Upper lobe of left lung (tissue), 6 donors: ENCODE results near the gene KCNJ6. TPM values are rescaled to one million over a fixed set of nuclear protein-coding genes. Genes with fewer than 3 reads are reported as not detected.
"Not testable (repeated sequence)": the region's sequence is repeated elsewhere in the genome, so short reads cannot be mapped to it uniquely, and the experiment has no call there.

Experiments used
- ATAC-seq, 2 donors: fragments of 200-7000 bp; cut with Tn5 transposase; one replicate each; pipeline ENCODE4 v1.9.1; 2022; ENCODE audit warnings: mild to moderate bottlenecking in 2 of 2, moderate library complexity in 2 of 2; ENCODE audit not compliant: low FRiP score in 2 of 2
- DNase-seq, 2 donors: peaks; one replicate each; pipeline ENCODE4 v3.0.0-alpha.2; 2019 to 2020
- H3K27ac ChIP-seq, 4 donors: fragments of 200-600 bp; sonication (generic); one replicate each; pipeline ENCODE4 v1.5.1; 2016 to 2019
- H3K27me3 ChIP-seq, 4 donors: fragments of 200-600 bp; sonication (generic); one replicate each; pipeline ENCODE4 v1.5.1; 2017 to 2019
- H3K36me3 ChIP-seq, 4 donors: fragments of 200-600 bp; sonication (generic); one replicate each; pipeline ENCODE4 v1.5.1; 2016 to 2019
- H3K4me1 ChIP-seq, 4 donors: fragments of 200-600 bp; sonication (generic); one replicate each; pipeline ENCODE4 v1.5.1; 2018 to 2019
- H3K4me3 ChIP-seq, 4 donors: fragments of 200-600 bp; sonication (generic); one replicate each; pipeline ENCODE4 v1.5.1; 2017 to 2019; ENCODE audit warnings: mild to moderate bottlenecking in 2 of 4, moderate library complexity in 1 of 4
- H3K9me3 ChIP-seq, 4 donors: fragments of 200-600 bp; sonication (generic); one replicate each; pipeline ENCODE4 v1.5.1; 2018 to 2019
- EP300 ChIP-seq, 4 donors: sonication (generic); formaldehyde crosslinking; IDR thresholded peaks; one replicate each; pipeline ENCODE4 v1.5.1; 2017; ENCODE audit warnings: antibody characterized with exemption in 4 of 4, control low read depth in 2 of 4
- POLR2A ChIP-seq, 4 donors: fragments of 450-650 bp; IDR thresholded peaks; one replicate each; pipeline ENCODE4 v1.5.1; 2016 to 2017; ENCODE audit warnings: antibody characterized with exemption in 4 of 4, mild to moderate bottlenecking in 2 of 4
- POLR2AphosphoS5 ChIP-seq, 2 donors: sonication (generic); formaldehyde crosslinking; IDR thresholded peaks; one replicate each; pipeline ENCODE4 v1.5.1; 2017; ENCODE audit warnings: antibody characterized with exemption in 2 of 2
- WGBS, 2 donors: methylation state at CpG; one replicate each; pipeline ENCODE4 v1.1.5; 2017 to 2018; 5-methylcytosine and 5-hydroxymethylcytosine counted together
- total RNA-seq, 6 donors: library from RNA; depleted of rRNA in 4 of 6; stranded (reverse); fragments of >200 nt in 4 of 6; gene quantifications; one replicate each; pipeline versions ENCODE4 v1.1.0 to v1.2.1, GENCODE V29; 2016 to 2021
- TF ChIP-seq, protein P1 (sequence below), 6 experiments: fragments of 450-650 bp in 4 of 6; fragments of 200-600 bp in 2 of 6; sonication (generic) in 2 of 6; IDR thresholded peaks; one replicate each; pipeline ENCODE4 v1.5.1; 2016 to 2019; ENCODE audit warnings: antibody characterized with exemption in 6 of 6
- donor health status: DM: no; HTN: no; CAD: no; lungs with moderate emphysema.
- donor health status: DM: no; HTN: yes; CAD: no; lungs with severe emphysema.

The KCNJ6 gene
- total RNA-seq, 6 donors from 2014 or later, result 0.06 to 0.15 TPM; not detected in 4

DNA sequence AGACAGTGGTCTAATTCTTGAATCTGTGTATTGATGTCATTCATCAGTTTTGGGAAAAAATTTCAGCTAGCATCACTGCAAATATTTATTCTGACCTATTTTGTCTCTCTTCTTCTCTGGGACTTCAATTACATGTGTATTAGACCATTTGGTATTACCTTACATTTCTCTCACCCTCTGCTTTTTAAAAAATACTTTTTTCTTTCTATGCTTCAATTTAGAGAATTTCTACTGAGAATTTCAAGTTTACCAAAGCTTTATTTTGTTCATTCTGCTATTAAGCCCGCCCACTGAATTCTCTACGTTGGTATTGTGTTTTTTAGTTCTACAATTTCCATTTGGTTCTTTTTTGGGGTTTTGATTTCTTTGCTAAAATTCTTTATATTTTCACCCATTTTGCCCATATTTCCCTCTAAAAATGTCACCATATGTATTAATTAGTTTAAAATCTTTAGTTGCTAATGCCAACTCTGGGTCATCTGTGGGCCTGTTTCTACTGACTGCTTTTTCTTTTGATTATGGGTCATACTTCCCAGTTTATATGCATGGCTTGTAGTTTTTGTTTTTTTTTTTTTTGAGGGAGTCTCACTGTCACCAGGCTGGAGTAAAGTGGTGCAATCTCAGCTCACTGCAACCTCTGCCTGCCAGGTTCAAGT, 337.7 kb downstream of the KCNJ6 start:
- no peaks in the 10 kb centered on the region for H3K4me1 ChIP-seq
- H3K27ac ChIP-seq, result no peak overlapping the region
- peaks cover 8 to 14% (median 11%) of the 10 kb centered on the region in 4 donors for H3K9me3 ChIP-seq
- no peaks in the 10 kb centered on the region for H3K36me3 ChIP-seq
- H3K27me3 ChIP-seq, result no peaks in the 10 kb centered on the region
- DNase-seq (no peak), ATAC-seq (no peak)
- no peak for TF ChIP-seq POLR2AphosphoS5 (IDR thresholded peaks at IDR 0.05)
- no peak for TF ChIP-seq POLR2A (IDR thresholded peaks at IDR 0.05)
- no peak for TF ChIP-seq EP300 (IDR thresholded peaks at IDR 0.05)
- TF ChIP-seq, protein P1, sequence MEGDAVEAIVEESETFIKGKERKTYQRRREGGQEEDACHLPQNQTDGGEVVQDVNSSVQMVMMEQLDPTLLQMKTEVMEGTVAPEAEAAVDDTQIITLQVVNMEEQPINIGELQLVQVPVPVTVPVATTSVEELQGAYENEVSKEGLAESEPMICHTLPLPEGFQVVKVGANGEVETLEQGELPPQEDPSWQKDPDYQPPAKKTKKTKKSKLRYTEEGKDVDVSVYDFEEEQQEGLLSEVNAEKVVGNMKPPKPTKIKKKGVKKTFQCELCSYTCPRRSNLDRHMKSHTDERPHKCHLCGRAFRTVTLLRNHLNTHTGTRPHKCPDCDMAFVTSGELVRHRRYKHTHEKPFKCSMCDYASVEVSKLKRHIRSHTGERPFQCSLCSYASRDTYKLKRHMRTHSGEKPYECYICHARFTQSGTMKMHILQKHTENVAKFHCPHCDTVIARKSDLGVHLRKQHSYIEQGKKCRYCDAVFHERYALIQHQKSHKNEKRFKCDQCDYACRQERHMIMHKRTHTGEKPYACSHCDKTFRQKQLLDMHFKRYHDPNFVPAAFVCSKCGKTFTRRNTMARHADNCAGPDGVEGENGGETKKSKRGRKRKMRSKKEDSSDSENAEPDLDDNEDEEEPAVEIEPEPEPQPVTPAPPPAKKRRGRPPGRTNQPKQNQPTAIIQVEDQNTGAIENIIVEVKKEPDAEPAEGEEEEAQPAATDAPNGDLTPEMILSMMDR (IDR thresholded peaks at IDR 0.05), result no peak
- H3K4me3 ChIP-seq, result no peak overlapping the region
- WGBS, 2 donors, result 92 to 94% methylated on average over 2 of the region's 2 CpGs

DNA sequence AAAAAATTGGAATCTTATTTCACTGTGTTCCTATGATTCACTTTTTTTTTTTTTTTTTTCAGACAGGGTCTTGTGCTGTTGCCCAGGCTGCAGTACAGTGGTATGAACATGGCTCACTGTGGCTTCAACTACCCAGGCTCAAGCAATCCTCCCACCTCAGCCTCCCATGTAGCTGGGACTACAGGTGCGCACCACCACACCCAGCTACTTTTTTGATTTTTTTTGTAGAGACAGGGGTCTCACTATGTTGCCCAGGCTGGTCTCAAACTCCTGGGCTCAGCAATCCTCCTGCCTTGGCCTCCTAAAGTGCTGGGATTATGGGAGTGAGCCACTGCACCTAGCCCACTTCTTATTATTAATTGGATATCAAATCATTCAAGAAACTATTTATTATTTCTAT, 339.3 kb downstream of the KCNJ6 start:
- ATAC-seq, H3K4me1 ChIP-seq, H3K4me3 ChIP-seq, H3K27ac ChIP-seq, H3K36me3 ChIP-seq, H3K27me3 ChIP-seq, DNase-seq: not testable (repeated sequence)
- peaks cover 8 to 14% (median 11%) of the 10 kb centered on the region in 4 donors for H3K9me3 ChIP-seq
- 95 to 100% methylated on average over 1 of the region's 1 CpG for WGBS, 2 donors

DNA sequence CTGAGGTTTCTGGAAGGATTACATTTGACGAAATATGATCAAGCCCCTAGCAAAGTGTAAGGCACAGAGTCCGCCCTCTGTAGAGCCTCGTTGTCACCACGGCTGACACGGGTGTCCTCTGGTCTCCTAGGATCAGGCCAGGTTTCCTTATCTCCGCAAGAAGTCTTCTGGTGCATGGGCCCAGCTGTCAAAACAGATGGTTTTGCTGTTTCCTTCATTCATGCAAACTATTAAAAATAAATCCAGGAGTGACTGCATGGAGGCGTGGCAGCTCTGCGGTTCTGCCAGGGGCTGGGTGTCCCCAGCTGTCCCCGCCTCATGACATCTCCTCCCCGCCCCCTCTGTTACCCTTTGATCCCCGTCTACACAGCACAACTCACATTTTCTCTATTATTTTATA, 340.7 kb downstream of the KCNJ6 start:
- TF ChIP-seq, protein P1 (IDR thresholded peaks at IDR 0.05), result no peak
- no peaks in the 10 kb centered on the region for H3K27me3 ChIP-seq

DNA sequence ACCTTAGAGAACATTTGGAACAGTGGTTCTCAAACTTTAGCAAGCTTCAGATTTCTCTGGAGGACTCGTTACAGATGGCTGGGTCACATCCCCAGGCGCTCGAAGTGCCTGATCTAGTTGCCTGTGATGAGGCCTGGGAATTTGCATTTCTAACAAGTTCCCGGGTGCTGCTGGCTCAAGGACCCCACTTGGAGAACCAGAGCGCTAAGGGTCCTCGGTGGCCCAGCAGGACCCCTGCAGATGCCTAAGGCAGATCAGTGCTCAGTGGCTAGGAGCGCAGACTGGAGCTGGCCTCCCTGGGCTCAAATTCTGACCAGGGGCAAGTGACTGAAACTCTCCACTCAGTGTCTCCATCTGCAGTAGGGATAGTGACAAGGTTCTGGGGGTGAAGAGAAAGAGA, 341.5 kb downstream of the KCNJ6 start:
- Histone ChIP-seq H3K4me1 (no peaks in the 10 kb centered on the region), H3K4me3 (no peak overlapping the region), H3K27ac (no peak overlapping the region), H3K9me3 (peaks cover 8 to 14% (median 11%) of the 10 kb centered on the region in 4 donors), H3K36me3 (no peaks in the 10 kb centered on the region), H3K27me3 (no peaks in the 10 kb centered on the region)
- 80 to 97% methylated on average over 1 to 7 of the region's 7 CpGs for WGBS, 2 donors
- no peak for ATAC-seq
- DNase-seq, result no peak
- TF ChIP-seq, protein P1 (IDR thresholded peaks at IDR 0.05), result no peak
- no peak for TF ChIP-seq EP300 (IDR thresholded peaks at IDR 0.05)
- TF ChIP-seq POLR2AphosphoS5 (IDR thresholded peaks at IDR 0.05), result no peak
- TF ChIP-seq POLR2A (IDR thresholded peaks at IDR 0.05), result no peak

More for the DNA sequence above, 340.7 kb downstream of the KCNJ6 start:
- 91 to 95% methylated on average over 11 of the region's 11 CpGs for WGBS, 2 donors
- H3K27ac ChIP-seq, result no peak overlapping the region
- H3K9me3 ChIP-seq, result peaks cover 8 to 14% (median 11%) of the 10 kb centered on the region in 4 donors
- H3K4me3 ChIP-seq, result no peak overlapping the region
- DNase-seq (no peak), ATAC-seq (no peak)
- H3K4me1 ChIP-seq, result no peaks in the 10 kb centered on the region
- no peaks in the 10 kb centered on the region for H3K36me3 ChIP-seq

DNA sequence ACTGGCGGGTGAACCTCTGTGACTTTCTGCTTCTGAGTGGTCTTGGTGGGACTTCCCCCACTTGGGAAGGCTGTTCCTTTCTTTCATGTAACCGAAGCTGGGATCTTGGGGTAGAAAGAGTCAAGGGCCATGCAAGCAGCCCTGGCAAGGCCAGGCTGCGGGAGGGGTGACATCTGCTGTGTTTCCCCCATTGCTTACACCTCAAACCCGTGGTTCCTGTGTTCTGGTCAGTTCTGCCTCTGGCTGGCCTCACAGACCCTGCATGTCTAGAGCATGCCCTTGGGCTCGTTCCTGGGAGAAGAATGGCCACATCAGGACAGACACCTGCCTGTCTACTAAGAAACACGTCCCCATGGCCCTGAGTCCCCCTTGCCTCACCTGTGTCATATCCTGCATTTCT, 341.9 kb downstream of the KCNJ6 start:
- WGBS, 2 donors, result 87 to 93% methylated on average over 6 of the region's 6 CpGs
- no peak for DNase-seq
- Histone ChIP-seq H3K9me3 (peaks cover 8 to 12% (median 10%) of the 10 kb centered on the region in 4 donors), H3K27ac (no peak overlapping the region), H3K4me1 (no peaks in the 10 kb centered on the region), H3K27me3 (no peaks in the 10 kb centered on the region), H3K4me3 (no peak overlapping the region), H3K36me3 (no peaks in the 10 kb centered on the region)
- no peak for TF ChIP-seq POLR2A (IDR thresholded peaks at IDR 0.05)
- ATAC-seq, result no peak

DNA sequence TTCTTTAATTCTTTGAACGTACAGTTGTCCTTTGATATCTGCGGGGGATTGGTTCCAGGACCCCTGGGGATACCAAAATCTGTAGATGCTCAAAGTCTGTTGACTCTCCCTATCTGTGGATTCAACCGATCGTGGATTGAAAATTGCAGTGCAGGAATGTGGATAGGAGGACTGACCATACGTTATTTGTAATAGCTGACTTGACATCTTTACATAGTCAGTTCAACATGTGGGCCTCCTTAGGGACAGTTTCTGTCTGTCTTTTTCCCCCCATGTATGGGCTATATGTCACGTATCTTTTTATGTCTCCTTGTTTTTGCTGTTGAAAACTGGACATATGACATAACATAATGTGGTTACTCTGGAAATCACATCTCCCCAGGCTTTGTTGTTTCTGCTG, 344.8 kb downstream of the KCNJ6 start:
- 87 to 89% methylated on average over 6 of the region's 6 CpGs for WGBS, 2 donors
- no peaks in the 10 kb centered on the region for H3K4me1 ChIP-seq
- ATAC-seq (no peak), DNase-seq (no peak)
- no peak overlapping the region for H3K27ac ChIP-seq
- H3K36me3 ChIP-seq, result no peaks in the 10 kb centered on the region
- H3K27me3 ChIP-seq, result no peaks in the 10 kb centered on the region
- H3K4me3 ChIP-seq, result no peak overlapping the region
- H3K9me3 ChIP-seq, result no peaks in the 10 kb centered on the region
- TF ChIP-seq POLR2A (IDR thresholded peaks at IDR 0.05) (no peak), EP300 (IDR thresholded peaks at IDR 0.05) (no peak), POLR2AphosphoS5 (IDR thresholded peaks at IDR 0.05) (no peak)
- TF ChIP-seq, protein P1 (IDR thresholded peaks at IDR 0.05), result no peak
